ENCODE measurements around the gene FNDC3B.

The FNDC3B gene

GRCh38 chr3:172441581-172441980, 402.2 kb downstream of the FNDC3B start:
- TF ChIP-seq CTCF (IDR thresholded peaks at IDR 0.05; ENCODE audit: low read depth, low read length, missing control alignments), result no peak
- in situ Hi-C loops (cut with HindIII; ENCODE audit: low sequenced_read_pairs), result no loop called here
- DNase-seq (ENCODE audit: low read depth), result no peak
- H3K4me3 ChIP-seq (ENCODE audit: low read depth, low read length), result no peak overlapping the region

GRCh38 chr3:172442606-172443005, 403.2 kb downstream of the FNDC3B start:
- in situ Hi-C loops (cut with HindIII; ENCODE audit: low sequenced_read_pairs), result no loop called here
- DNase-seq (ENCODE audit: low read depth), result no peak
- TF ChIP-seq CTCF (IDR thresholded peaks at IDR 0.05; ENCODE audit: low read depth, low read length, missing control alignments), result no peak
- H3K4me3 ChIP-seq (ENCODE audit: low read depth, low read length), result no peak overlapping the region

- H3K4me3 ChIP-seq (ENCODE audit: low read depth, low read length), result no peak overlapping the region
- TF ChIP-seq CTCF (IDR thresholded peaks at IDR 0.05; ENCODE audit: low read depth, low read length, missing control alignments), result no peak
- DNase-seq (ENCODE audit: low read depth), result no peak
- in situ Hi-C loops (cut with HindIII; ENCODE audit: low sequenced_read_pairs), result no loop called here
Observed at GRCh38 chr3:172444821-172445220, 405.4 kb downstream of the FNDC3B start.

- TF ChIP-seq CTCF (IDR thresholded peaks at IDR 0.05; ENCODE audit: low read depth, low read length, missing control alignments), result no peak
- in situ Hi-C loops (cut with HindIII; ENCODE audit: low sequenced_read_pairs), result no loop called here
- H3K4me3 ChIP-seq (ENCODE audit: low read depth, low read length), result no peak overlapping the region
- no peak for DNase-seq (ENCODE audit: low read depth)
Observed at GRCh38 chr3:172446198-172446597, 406.8 kb downstream of the FNDC3B start.

GRCh38 chr3:172447611-172448579, 408.5 kb downstream of the FNDC3B start, which contains the start of gene GHSR:
Gene GHSR, minus strand, starts transcription at chr3:172448456. Its CDS starts 43 bp downstream, at chr3:172448413.
- H3K4me3 ChIP-seq (ENCODE audit: low read depth, low read length), result no peak within 1 kb of the TSS
- in situ Hi-C loops (cut with HindIII; ENCODE audit: low sequenced_read_pairs), result no loop called here

More at GRCh38 chr3:172447611-172448579, 408.5 kb downstream of the FNDC3B start, which contains the start of gene GHSR:
- no peak for TF ChIP-seq CTCF (IDR thresholded peaks at IDR 0.05; ENCODE audit: low read depth, low read length, missing control alignments)
- no peak for DNase-seq (ENCODE audit: low read depth)

All from astrocyte of the cerebellum (primary cell).